H1 (cell line): ENCODE data around the gene LIG1. TPM values are rescaled to one million over a fixed set of nuclear protein-coding genes. Genes with fewer than 3 reads are reported as not detected.

ENCODE experiments used
- FOSL1 ChIP-seq: IDR thresholded peaks from 2 replicates; pipeline ENCODE4 v1.6.1; 2011; ENCODE audit warnings: mild to moderate bottlenecking, low read depth, low read length, moderate library complexity; ENCODE audit not compliant: insufficient read depth
- NANOG ChIP-seq: IDR thresholded peaks from 2 replicates; pipeline ENCODE4 v1.6.1; 2011; ENCODE audit warnings: low read length, low read depth, mild to moderate bottlenecking, inconsistent platforms; ENCODE audit not compliant: insufficient read depth, poor library complexity, severe bottlenecking
- SUZ12 ChIP-seq: fragments of 200-600 bp; sonication (generic); IDR thresholded peaks from 2 replicates; pipeline ENCODE4 v1.6.1; 2012; ENCODE audit warnings: mild to moderate bottlenecking, inconsistent platforms, low read length, moderate library complexity, mixed read lengths
- polyA plus RNA-seq, 7 experiments: library from polyadenylated mRNA; depleted of rRNA in 3 of 7; stranded (reverse) in 5 of 7; unstranded in 2 of 7; fragments of >200 nt in 5 of 7; fragments of 200-250 nt in 2 of 7; gene quantifications; 1 replicate in 5 of 7; 2 replicates in 1 of 7; 4 replicates in 1 of 7; pipeline versions ENCODE4 v1.2.1 to v1.2.3, GENCODE V29; 2011 to 2013; ENCODE audit warnings: missing spikeins in 2 of 7, mixed read lengths in 2 of 7
- total RNA-seq: library from RNA; stranded (reverse); fragmentation: NEBNext Ultra II Directional; extraction: Animal tissue kit (Norgen Biotek cat#: 25700); gene quantifications from 2 replicates; pipeline ENCODE4 v1.2.1, GENCODE V29; 2021

LIG1 gene
- total and polyA plus RNA-seq, 2 of the 8 experiments (the other 6 are each of a cell fraction or from before 2014, with no cell fraction given), result 67.6 to 113 TPM

- no peak for TF ChIP-seq SUZ12
- no peak for TF ChIP-seq NANOG
- TF ChIP-seq FOSL1, result no peak
Observed at GRCh38 chr19:48118131-48118517, 52.0 kb downstream of the LIG1 start (continued).
